Caco-2 (cell line): ENCODE results near the gene KCNIP4. TPM values are rescaled to one million over a fixed set of nuclear protein-coding genes. Genes with fewer than 3 reads are reported as not detected.

Experiments used
- BruUV-seq: library from RNA; stranded (reverse); fragments of 400-500 nt; replicated peaks from 2 replicates; lab custom pipeline; 2021; lab: Mats Ljungman, UMichigan
- CTCF ChIA-PET: fragments of 300-600 bp; sonication (Branson Sonifier 250); formaldehyde crosslinking; loops from one replicate; lab custom pipeline; 2022; ENCODE audit warnings: antibody characterized with exemption; lab: Charles Lee
- POLR2A ChIA-PET: fragments of 300-600 bp; sonication (Branson Sonifier 250); formaldehyde crosslinking; loops from one replicate; lab custom pipeline; 2022; ENCODE audit warnings: antibody characterized with exemption; lab: Charles Lee
- DNase-seq, 2 experiments: peaks; one replicate each; pipeline versions ENCODE4 v3.0.0 to v3.0.0-alpha.2; 2020 to 2022
- H3K27me3 ChIP-seq: replicated peaks from 2 replicates; pipeline ENCODE4 v1.6.0; 2011; ENCODE audit warnings: low read length; ENCODE audit not compliant: control insufficient read depth, insufficient read depth
- H3K36me3 ChIP-seq: 2 replicates; pipeline ENCODE4 v1.5.1; 2011; ENCODE audit warnings: low read length; ENCODE audit not compliant: control insufficient read depth, insufficient read depth
- H3K4me1 ChIP-seq: fragments of 250-450 bp; sonication (Bioruptor Pico); 2 replicates; pipeline ENCODE4 v1.5.1; 2020; ENCODE audit warnings: mild to moderate bottlenecking
- H3K4me3 ChIP-seq: 2 replicates; pipeline ENCODE4 v1.5.1; 2011; ENCODE audit warnings: low read depth, mild to moderate bottlenecking, control low read depth, low read length
- H3K9me3 ChIP-seq: fragments of 250-450 bp; sonication (Bioruptor Pico); 2 replicates; pipeline ENCODE4 v1.5.1; 2020; ENCODE audit warnings: mild to moderate bottlenecking, moderate library complexity
- H3K27ac Mint-ChIP-seq: one replicate; pipeline ENCODE4 v1.8.0; 2022; ENCODE audit warnings: mixed read lengths; ENCODE audit not compliant: unreplicated experiment
- H3K27me3 Mint-ChIP-seq: one replicate; pipeline ENCODE4 v1.8.0; 2022; ENCODE audit warnings: mixed read lengths; ENCODE audit not compliant: insufficient read depth, unreplicated experiment
- H3K36me3 Mint-ChIP-seq: one replicate; pipeline ENCODE4 v1.8.0; 2022; ENCODE audit warnings: mild to moderate bottlenecking, mixed read lengths; ENCODE audit not compliant: insufficient read depth, unreplicated experiment
- H3K4me1 Mint-ChIP-seq: one replicate; pipeline ENCODE4 v1.8.0; 2022; ENCODE audit warnings: low read depth, mixed read lengths; ENCODE audit not compliant: unreplicated experiment
- H3K4me3 Mint-ChIP-seq: one replicate; pipeline ENCODE4 v1.8.0; 2022; ENCODE audit warnings: mild to moderate bottlenecking, moderate library complexity, mixed read lengths; ENCODE audit not compliant: unreplicated experiment
- H3K9me3 Mint-ChIP-seq: one replicate; pipeline ENCODE4 v1.8.0; 2022; ENCODE audit warnings: mixed read lengths; ENCODE audit not compliant: unreplicated experiment
- intact Hi-C: fragments of 100-400 bp; cut with micrococcal nuclease; formaldehyde crosslinking; loops from one replicate; pipeline ENCODE4 v1.10.0; 2022; ENCODE audit not compliant: unreplicated experiment
- total RNA-seq: library from RNA; stranded (reverse); gene quantifications from 2 replicates; pipeline ENCODE4 v1.2.3, GENCODE V29; 2022
- TF ChIP-seq, protein P1 (sequence below), 2 experiments: fragments of 200-600 bp in 1 of 2; IDR thresholded peaks; 1 replicate in 1 of 2; 2 replicates in 1 of 2; pipeline versions ENCODE4 v1.5.1 to v1.8.0; 2011 to 2022; ENCODE audit warnings: antibody characterized with exemption in 1 of 2, control low read depth in 1 of 2, inconsistent platforms in 1 of 2, low read depth in 1 of 2, low read length in 1 of 2, mild to moderate bottlenecking in 1 of 2, moderate library complexity in 1 of 2; ENCODE audit not compliant: insufficient read depth in 1 of 2, severe bottlenecking in 1 of 2, unreplicated experiment in 1 of 2

Gene KCNIP4
- total RNA-seq, 1 experiment from 2014 or later: not detected

DNA sequence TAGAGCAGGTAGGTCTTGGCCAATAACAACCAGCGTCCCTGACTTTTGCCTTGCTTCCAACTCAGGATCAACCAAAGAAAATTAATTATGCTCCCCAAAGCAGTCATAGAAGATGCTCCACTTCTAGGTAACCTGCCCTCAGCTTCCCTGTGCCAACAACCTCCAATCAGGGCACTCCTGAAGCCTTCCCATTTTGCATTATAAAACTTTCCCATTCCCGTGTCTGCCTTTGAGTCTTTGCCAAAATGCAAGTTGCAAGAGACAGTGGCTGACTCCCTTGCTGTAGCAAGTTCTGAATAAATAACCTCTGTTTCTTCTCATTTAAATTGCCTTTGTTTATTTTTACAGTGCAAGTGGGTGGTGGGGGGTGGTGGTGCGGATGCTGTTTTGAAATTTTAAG, 830.3 kb downstream of the KCNIP4 start:
- Histone ChIP-seq H3K4me3 (no peak overlapping the region), H3K9me3 (no peaks in the 10 kb centered on the region), H3K36me3 (no peaks in the 10 kb centered on the region), H3K27me3 (no peaks in the 10 kb centered on the region), H3K4me1 (no peaks in the 10 kb centered on the region)
- POLR2A ChIA-PET: no interaction called here
- BruUV-seq: no TSS peak
- TF ChIP-seq, protein P1, sequence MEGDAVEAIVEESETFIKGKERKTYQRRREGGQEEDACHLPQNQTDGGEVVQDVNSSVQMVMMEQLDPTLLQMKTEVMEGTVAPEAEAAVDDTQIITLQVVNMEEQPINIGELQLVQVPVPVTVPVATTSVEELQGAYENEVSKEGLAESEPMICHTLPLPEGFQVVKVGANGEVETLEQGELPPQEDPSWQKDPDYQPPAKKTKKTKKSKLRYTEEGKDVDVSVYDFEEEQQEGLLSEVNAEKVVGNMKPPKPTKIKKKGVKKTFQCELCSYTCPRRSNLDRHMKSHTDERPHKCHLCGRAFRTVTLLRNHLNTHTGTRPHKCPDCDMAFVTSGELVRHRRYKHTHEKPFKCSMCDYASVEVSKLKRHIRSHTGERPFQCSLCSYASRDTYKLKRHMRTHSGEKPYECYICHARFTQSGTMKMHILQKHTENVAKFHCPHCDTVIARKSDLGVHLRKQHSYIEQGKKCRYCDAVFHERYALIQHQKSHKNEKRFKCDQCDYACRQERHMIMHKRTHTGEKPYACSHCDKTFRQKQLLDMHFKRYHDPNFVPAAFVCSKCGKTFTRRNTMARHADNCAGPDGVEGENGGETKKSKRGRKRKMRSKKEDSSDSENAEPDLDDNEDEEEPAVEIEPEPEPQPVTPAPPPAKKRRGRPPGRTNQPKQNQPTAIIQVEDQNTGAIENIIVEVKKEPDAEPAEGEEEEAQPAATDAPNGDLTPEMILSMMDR (IDR thresholded peaks at IDR 0.05; ENCODE audit: insufficient read depth in 1 of 2, low read depth in 1 of 2, low read length in 1 of 2, severe bottlenecking in 1 of 2, unreplicated experiment in 1 of 2): no peak
- Mint-ChIP-seq H3K9me3 (no peaks in the 10 kb centered on the region), H3K4me1 (no peaks in the 10 kb centered on the region), H3K27ac (no peak overlapping the region), H3K36me3 (no peaks in the 10 kb centered on the region), H3K27me3 (peaks cover 5% of the 10 kb centered on the region), H3K4me3 (no peak overlapping the region)
- CTCF ChIA-PET: no interaction called here
- DNase-seq: no peak
- intact Hi-C loops: no loop called here

DNA sequence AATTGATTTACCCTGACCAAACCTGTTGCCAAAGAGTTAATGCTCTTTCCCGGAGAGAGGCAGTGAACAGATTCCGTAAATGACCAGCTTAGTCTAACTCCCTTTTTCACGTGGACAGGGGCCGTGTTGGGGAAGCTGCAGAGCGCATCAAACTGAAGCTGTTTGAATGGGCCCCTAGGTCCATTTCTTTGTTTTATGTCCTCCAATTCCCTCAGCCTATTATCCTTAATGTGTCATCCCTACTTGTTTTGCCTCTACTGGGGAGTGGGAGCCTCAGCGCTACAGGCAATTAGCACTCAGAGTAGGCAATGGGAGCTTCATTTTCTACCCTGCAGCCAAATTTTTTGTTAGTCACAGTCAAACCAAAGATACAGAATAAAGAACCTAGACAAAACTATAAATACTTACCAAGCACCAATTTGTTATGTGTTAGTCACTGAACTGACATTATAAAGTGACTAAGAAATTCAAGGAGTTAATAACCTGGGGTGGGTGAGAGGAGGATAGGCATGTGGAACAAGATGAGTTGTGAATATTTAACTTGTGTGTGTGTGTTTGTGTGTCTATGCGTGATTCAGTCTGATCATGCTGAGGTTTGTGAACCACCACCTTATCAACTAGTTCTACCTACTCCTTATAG, 830.9 kb downstream of the KCNIP4 start:
- TF ChIP-seq, protein P1 (IDR thresholded peaks at IDR 0.05; ENCODE audit: insufficient read depth in 1 of 2, low read depth in 1 of 2, low read length in 1 of 2, severe bottlenecking in 1 of 2, unreplicated experiment in 1 of 2): no peak
- Histone ChIP-seq H3K27me3 (no peaks in the 10 kb centered on the region), H3K9me3 (no peaks in the 10 kb centered on the region), H3K36me3 (no peaks in the 10 kb centered on the region), H3K4me1 (no peaks in the 10 kb centered on the region), H3K4me3 (no peak overlapping the region)
- ChIA-PET POLR2A (no interaction called here), CTCF (no interaction called here)
- Mint-ChIP-seq H3K27ac (no peak overlapping the region), H3K4me1 (no peaks in the 10 kb centered on the region), H3K4me3 (no peak overlapping the region), H3K27me3 (peaks cover 5% of the 10 kb centered on the region), H3K36me3 (no peaks in the 10 kb centered on the region), H3K9me3 (no peaks in the 10 kb centered on the region)
- no peak for DNase-seq
- intact Hi-C loops: no loop called here
- no TSS peak for BruUV-seq

DNA sequence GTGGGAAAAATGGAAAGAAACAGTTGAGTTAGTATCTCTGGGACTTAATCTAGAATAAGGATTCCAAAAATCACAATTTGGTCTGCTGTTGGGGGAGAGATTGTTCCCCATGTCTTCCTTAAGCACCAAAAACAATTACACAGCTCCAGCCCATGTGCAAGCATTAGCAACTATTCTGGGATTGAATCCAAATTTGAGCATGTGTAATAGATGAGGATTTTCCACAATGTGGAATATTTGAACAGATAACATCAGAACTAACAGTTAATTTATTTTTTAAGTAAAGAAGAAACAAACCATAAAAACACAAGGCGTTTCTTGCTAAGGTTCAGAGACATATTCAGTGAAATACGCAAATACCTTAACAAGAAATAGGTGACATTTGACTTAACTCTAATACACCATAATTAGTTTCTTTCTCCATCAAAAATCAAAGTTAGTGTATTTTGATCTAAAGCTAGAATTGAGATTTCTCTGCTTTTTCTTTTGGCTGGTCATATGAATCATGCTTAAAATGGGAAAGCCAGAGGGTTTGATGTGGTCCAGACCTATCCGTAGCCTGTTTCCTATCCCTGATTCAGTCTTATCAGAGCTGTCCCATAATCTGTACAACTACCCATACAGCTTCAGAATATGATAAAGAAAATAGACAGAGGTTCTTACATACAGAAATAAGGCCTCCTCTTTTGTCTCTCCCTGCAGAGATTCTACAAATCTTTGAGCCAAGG, 834.9 kb downstream of the KCNIP4 start:
- POLR2A ChIA-PET: no interaction called here
- no peaks in the 10 kb centered on the region for H3K9me3 Mint-ChIP-seq
- no peak for DNase-seq

More for the DNA sequence above, 834.9 kb downstream of the KCNIP4 start:
- no peak overlapping the region for H3K4me3 Mint-ChIP-seq
- H3K27me3 Mint-ChIP-seq: peaks cover 3% of the 10 kb centered on the region
- no peaks in the 10 kb centered on the region for H3K4me1 Mint-ChIP-seq
- intact Hi-C loops: no loop called here
- no peaks in the 10 kb centered on the region for H3K36me3 Mint-ChIP-seq
- TF ChIP-seq, protein P1 (IDR thresholded peaks at IDR 0.05; ENCODE audit: insufficient read depth in 1 of 2, low read depth in 1 of 2, low read length in 1 of 2, severe bottlenecking in 1 of 2, unreplicated experiment in 1 of 2): no peak
- Histone ChIP-seq H3K9me3 (no peaks in the 10 kb centered on the region; the same call in 1 of the 2 replicates), H3K4me3 (no peak overlapping the region), H3K4me1 (no peaks in the 10 kb centered on the region), H3K36me3 (no peaks in the 10 kb centered on the region), H3K27me3 (no peaks in the 10 kb centered on the region)
- CTCF ChIA-PET: no interaction called here
- no peak overlapping the region for H3K27ac Mint-ChIP-seq
- no TSS peak for BruUV-seq
